Measurements from ENCODE around the gene HDAC4.

HDAC4 gene

GRCh38 chr2:239337877-239338484 is 62.8 kb downstream of the HDAC4 start:
- TF ChIP-seq CTCF (IDR thresholded peaks at IDR 0.05; ENCODE audit: control insufficient read depth, insufficient read depth, low read depth, low read length, missing control alignments) = no peak
- DNase-seq (ENCODE audit: low read depth) = no peak
- no peak overlapping the region for H3K4me3 ChIP-seq (ENCODE audit: control insufficient read depth, low read depth, low read length)

GRCh38 chr2:239337122-239337876 is 63.5 kb downstream of the HDAC4 start:
- no peak for DNase-seq (ENCODE audit: low read depth)
- TF ChIP-seq CTCF (IDR thresholded peaks at IDR 0.05; ENCODE audit: control insufficient read depth, insufficient read depth, low read depth, low read length, missing control alignments) = no peak
- no peak overlapping the region for H3K4me3 ChIP-seq (ENCODE audit: control insufficient read depth, low read depth, low read length)

- H3K4me3 ChIP-seq (ENCODE audit: control insufficient read depth, low read depth, low read length) = no peak overlapping the region
- DNase-seq (ENCODE audit: low read depth) = no peak
Observed at GRCh38 chr2:239331560-239331959, 69.3 kb downstream of the HDAC4 start.

GRCh38 chr2:239330836-239331235 is 70.0 kb downstream of the HDAC4 start:
- no peak for DNase-seq (ENCODE audit: low read depth)
- no peak for TF ChIP-seq CTCF (IDR thresholded peaks at IDR 0.05; ENCODE audit: control insufficient read depth, insufficient read depth, low read depth, low read length, missing control alignments)
- no peak overlapping the region for H3K4me3 ChIP-seq (ENCODE audit: control insufficient read depth, low read depth, low read length)

More at GRCh38 chr2:239331560-239331959, 69.3 kb downstream of the HDAC4 start:
- no peak for TF ChIP-seq CTCF (IDR thresholded peaks at IDR 0.05; ENCODE audit: control insufficient read depth, insufficient read depth, low read depth, low read length, missing control alignments)

GRCh38 chr2:239329972-239330572 is 70.7 kb downstream of the HDAC4 start:
- no peak overlapping the region for H3K4me3 ChIP-seq (ENCODE audit: control insufficient read depth, low read depth, low read length)
- TF ChIP-seq CTCF (IDR thresholded peaks at IDR 0.05; ENCODE audit: control insufficient read depth, insufficient read depth, low read depth, low read length, missing control alignments) = no peak
- no peak for DNase-seq (ENCODE audit: low read depth)

- no peak for TF ChIP-seq CTCF (IDR thresholded peaks at IDR 0.05; ENCODE audit: control insufficient read depth, insufficient read depth, low read depth, low read length, missing control alignments)
- no peak for DNase-seq (ENCODE audit: low read depth)
- H3K4me3 ChIP-seq (ENCODE audit: control insufficient read depth, low read depth, low read length) = no peak overlapping the region
Observed at GRCh38 chr2:239329284-239329971, 71.4 kb downstream of the HDAC4 start.

Measured in AG09309 (cell line).